ENCODE results near the gene DGCR2.

- TF ChIP-seq CTCF (conservative IDR thresholded peaks at IDR 0.05) (no peak), ZFX (IDR thresholded peaks at IDR 0.05) (no peak)
These were observed 10.6 kb upstream of the DGCR2 start for GRCh38 chr22:19132693-19133400.

Data from C4-2B (cell line).